Activated T-cell treated with anti-CD3 and anti-CD28 coated beads for 48 hours (primary cell): Measurements from ENCODE around the gene CYRIA.

Experiments
- DNase-seq: peaks from one replicate; pipeline ENCODE4 v3.0.0-alpha.2; 2020; ENCODE audit warnings: low read depth

The CYRIA gene

DNA sequence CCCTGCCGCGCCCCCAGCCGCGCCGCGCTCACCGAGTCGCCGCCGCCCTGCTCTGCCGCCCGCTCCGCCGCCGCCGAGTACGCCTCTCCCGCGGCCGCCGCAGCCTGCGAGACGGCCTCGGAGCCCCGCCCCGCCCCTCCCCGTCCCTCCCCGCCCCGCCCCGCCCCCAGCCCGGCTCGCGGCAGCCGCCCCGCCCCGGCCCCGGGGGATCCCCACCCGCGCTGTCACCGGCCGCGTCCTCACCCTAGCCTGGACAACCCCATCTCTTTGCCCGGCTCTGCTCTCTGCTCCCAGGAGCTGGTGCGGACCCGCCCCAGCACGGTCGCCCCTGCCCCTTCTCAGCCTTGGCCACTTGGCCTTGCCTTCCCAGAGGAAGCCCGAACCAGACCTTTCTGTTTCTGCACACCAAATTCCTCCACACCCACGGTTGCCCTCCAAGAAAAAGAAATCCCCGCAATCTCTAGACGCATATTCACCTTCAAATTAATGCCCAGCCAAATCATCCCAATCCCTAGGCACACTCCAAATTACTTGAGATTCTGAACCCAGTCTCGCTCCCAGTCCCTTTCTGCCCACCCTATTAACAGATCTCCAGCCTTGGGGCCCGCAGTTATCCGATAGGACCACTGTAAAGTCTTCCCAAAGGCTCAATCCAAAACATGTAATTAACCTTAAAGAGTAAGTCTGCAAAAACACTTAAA lies at the start of gene CYRIA:
Gene CYRIA, minus strand, starts transcription at position 87 of the 701 bp plus-strand sequence. CDS start 77,715 bp downstream, outside the sequence.
- DNase-seq = peak; percentile 52

GRCh38 chr2:16713011-16713423 lies 47.4 kb upstream of the CYRIA start:
- DNase-seq = no peak

- DNase-seq = no peak
These were observed 44.1 kb upstream of the CYRIA start for GRCh38 chr2:16709769-16710168.

- no peak for DNase-seq
These were observed 42.5 kb upstream of the CYRIA start for GRCh38 chr2:16708173-16708572.

DNA sequence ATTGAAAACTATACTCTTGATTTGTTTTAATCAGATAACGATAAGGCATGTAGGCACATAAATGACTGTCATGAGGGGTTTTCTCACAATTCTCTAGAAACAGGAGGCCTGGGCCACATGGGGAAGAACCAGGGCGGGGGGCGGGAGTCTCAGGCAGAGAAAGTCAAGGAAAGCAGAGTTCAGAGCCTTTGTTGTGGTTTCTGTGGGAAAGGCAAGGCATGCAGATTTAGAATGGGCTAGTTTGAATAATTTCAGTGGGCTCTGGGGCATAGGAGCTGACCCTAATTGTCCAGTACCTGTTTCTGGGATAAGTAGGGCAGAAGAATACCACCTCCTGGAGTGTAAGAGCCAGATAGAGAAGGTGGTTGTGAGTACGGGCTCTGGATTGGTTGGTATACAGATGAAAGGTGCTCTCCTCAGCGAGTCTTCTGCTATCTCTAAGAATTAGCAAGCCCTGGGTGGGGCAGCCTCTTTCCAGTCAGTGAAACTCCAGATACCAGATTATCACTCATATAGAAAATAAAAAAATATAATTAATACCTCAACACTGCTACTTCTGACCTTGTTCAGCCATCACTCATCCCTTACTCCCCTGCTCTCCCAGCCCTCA lies 41.5 kb upstream of the CYRIA start:
- no peak for DNase-seq

DNA sequence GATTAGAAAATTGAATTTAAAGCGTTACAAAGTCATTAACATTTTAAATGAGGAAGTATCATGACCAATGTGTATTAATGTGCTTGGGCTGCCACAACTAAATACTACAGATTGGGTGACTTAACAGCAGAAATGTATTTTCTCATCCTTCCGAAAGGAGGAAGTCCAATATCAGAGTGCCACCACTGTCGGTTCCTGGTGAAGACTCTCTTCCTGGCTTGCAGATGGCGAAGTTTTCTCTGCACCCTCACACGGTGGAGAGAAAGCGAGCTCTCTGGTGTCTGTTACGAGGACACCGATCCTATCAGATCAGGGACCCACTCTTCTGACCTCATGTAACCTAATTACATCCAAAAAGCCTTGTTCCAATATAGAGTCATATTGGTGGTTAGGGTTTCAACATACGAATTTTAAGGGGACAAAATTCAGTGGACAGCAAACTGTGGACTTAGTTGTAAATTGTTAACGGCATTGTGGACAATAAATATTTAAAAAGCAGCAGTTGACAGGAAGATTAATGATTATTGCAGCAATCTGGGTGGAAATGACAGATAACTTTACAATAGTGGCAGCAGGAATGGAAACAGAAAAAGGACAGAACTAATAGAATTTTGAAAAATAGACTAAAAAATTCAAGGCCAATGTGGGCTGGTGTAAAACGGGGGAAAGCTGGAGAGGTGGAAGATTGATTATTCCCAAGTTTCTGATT lies 35.1 kb upstream of the CYRIA start:
- DNase-seq = no peak

- no peak for DNase-seq
These were observed 28.2 kb upstream of the CYRIA start for GRCh38 chr2:16693854-16694253.

DNA sequence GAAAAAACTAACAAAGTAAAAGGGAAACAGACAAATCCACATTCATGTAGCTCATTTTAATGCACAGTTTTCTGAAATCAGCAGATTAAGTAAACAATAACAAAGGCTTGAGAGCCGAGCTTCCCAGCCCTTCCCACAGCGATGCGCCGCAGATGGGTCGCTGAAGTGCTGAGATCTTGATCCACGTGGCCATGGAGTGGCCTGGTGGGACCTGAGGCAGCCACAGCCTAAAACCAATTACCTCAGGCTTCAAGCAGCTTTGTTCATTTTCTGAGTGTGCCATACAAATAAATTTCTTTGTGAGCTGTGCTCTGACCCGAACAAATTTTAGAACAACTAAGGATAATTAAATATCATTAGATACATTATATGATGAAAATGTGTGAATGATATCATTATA lies 25.6 kb upstream of the CYRIA start:
- no peak for DNase-seq

GRCh38 chr2:16687955-16688354 lies 22.3 kb upstream of the CYRIA start:
- no peak for DNase-seq

DNA sequence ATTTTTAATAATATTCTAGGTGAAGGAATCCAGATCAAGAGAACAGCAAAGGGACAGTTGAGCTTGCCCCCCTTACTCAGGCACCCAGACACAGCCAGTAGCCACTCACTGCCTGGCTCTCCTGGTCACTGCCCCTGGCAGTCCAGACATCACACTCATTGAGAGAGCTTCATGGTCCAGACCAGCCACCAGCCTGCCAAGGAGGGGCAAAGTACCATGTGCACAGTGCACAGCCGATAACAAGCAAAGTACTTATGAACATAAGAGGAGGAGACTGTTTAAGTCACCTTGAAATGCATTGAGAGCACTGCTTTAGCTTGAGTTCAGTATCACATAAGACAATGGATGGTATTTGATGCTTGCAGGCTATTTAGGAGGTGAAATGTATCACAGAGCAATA lies 21.6 kb upstream of the CYRIA start:
- DNase-seq = no peak

DNA sequence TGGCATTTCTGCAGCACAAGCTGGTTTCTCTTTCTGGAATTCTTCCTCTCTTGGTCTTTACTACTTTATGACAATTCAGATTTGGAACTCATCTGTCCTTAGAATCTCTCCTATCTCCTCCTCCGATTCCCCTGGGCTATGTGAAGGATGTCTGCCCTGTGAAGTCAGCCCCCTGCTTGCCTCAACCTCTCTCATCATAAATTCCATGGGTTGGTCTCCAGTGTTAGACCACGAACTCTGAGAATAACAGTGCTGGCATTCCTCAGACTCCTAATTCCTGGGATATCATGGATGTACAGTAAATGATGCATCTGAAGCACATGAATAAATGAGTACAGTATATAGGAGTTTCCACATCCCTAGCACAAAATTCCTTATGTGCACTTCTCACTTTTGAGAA lies 21.0 kb upstream of the CYRIA start:
- no peak for DNase-seq

DNA sequence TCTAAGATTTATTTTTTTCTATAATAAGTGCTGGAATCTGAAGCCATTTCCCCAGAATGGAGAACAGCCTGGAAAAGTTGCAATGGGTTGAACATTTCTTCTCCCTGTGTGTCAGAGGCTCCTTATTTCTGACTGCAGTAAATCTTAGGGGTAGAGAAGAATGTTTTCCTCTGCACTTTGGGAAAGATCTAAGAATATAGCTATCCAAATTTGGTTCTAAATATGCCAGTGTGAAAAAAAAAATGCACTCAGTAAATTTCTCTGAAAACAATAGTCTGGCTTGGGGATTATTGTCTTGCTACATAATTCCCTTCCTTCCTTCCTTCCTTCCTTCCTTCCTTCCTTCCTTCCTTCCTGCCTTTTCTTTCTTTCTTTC lies 19.7 kb upstream of the CYRIA start:
- no peak for DNase-seq

- DNase-seq = no peak
These were observed 19.2 kb upstream of the CYRIA start for GRCh38 chr2:16684676-16685339.

DNA sequence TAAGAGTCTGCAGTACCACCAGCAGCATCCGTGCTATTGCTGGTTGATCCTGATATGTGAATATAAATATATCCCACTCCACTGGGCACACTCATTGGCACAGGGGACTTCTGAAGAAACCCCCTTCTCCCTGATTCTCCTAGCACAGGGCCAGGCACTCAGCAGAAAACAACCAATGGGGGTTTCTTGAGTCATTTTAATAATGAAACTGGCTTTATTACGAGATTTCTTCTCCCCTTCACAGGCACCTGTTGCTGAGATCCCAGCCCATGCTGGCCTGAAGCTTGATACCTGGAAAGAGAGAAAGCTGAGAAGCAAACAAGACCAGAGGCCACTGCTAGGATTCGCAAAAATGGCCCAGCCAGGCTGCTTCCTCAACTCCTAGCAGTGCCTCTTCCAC lies 17.9 kb upstream of the CYRIA start:
- DNase-seq = no peak

DNA sequence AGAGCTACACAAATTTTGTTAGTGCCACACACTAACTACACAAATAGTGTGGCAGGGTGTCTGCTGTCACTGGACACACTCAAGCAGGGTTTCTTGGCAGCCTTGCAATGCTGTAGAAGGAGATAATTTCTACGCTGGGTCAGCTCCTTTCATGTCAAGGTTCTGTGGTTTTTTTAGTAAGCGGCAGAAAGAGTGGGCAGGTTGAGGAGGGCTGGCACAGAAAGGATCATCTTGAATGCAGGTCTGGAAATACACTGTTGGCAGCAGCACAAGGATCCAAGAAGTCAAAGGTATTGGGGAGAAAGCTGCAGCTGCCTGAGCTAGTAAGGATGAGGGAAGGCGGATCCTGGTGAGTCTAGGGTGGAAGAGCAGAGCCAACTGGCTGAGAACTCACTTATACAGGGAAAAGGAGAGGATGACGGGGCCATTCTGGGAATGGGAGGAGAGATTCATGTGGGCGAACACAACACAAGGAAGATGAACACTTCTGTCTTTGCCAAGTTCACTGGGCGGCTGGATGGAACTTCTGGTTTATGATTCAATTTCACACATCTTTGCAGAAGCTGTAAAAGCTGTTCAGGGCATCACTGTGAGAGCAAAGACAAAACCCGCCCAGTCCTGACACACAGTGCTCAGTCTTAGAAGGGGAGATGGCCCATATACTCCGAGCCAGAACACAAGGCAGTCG lies 16.9 kb upstream of the CYRIA start:
- no peak for DNase-seq

DNA sequence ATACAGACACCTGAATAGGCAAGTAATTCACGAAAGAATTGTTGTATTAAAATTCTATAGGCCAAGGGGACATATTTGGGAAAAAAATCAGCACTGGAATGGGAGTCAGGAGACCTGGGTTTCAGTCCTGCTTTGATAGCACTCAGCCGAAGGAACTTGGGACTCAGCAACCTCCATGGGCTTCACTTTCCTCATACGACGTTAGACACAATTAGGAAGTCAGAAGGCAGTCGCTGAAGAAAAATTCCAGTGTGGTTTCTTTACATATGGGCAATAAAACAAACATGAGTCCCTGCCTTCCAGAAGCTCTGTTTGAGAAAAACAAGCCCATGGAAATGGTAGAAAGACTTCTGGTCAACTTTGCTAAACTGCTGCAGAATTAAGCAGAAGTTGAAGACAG lies 15.1 kb upstream of the CYRIA start:
- DNase-seq = no peak

DNA sequence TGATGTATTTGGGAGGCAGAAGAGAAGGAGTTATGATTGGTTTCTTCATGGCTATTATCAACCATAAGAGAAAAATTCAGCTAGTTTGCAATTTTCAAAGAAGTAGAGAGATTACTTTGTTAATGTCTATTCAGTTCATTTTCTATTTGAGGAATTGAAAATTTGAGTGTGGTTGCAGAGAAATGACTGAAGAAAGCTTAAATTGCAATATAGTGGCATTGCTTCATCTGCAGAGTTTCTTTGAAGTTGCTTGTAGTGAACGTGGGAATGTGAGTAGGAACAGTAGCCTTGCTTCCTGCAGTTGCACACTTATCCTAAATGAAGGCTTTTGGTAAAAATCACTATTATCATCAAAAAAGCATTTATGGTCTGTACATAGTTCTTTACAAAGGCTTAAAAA lies 14.7 kb upstream of the CYRIA start:
- no peak for DNase-seq

- no peak for DNase-seq
These were observed 13.3 kb upstream of the CYRIA start for GRCh38 chr2:16678964-16679363.

DNA sequence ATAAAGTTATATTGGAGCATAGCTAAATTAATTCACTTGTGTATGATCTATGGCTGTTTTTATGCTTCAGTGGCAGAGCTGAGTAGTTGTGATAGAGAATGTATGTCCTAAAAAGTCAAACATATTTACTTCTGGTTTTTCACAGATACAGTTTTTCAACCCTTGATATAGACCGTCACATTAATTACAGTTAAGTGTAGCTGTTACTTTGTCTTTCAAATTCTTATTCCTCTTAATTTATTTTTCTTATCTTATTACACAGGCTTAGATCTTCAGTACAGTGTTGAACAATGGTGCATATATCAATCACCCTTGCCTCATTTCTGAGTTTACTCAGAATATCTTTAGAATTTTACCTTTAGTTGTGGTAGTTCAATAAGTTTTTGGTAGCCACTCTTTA lies 12.2 kb upstream of the CYRIA start:
- DNase-seq = no peak

DNA sequence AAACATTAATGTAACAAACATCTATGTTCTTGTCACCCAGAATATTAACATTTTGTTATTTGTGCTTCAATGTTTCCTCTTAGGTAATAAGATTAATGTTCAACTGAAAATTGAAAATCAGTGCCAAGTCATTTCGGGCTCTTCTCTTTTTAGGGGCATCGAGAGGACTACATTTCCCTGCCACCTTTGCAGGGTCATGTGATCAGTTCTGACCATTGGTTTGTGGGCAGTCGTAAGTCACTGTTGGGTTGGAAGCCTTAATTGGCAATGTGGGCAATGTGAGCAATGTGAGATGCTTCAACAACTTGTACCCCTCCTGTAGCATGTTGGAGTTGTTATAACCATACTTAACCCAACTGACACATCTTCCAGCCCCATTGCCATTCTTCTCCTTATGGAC lies 10.1 kb upstream of the CYRIA start:
- DNase-seq = no peak

DNA sequence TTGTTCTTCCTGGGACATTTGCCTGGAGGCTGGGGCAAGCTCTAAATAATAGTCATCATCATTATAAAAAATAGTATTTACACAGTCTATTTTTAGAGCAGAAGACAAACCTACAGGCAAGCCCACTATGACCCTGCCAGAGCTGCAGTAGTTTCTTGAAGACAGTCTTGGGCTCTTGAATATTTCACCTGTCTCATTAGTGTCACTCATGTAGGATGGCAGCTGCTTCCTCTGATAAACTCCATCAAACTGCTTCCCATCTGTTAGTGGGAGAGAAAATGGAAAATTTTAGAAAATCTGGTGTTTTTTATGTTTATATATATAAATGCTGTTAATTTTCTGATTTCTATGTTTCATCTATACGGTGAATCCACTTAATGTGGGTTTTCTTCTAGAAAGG lies 8.5 kb upstream of the CYRIA start:
- DNase-seq = no peak

- DNase-seq = no peak
These were observed 6.1 kb upstream of the CYRIA start for GRCh38 chr2:16671760-16672159.
